Kidney (tissue), 14 donors: ENCODE data around the gene GNAI1. TPM values are rescaled to one million over a fixed set of nuclear protein-coding genes. Genes with fewer than 3 reads are reported as not detected.

Experiments
- DNase-seq, 5 donors: peaks; one replicate each; pipeline ENCODE4 v3.0.0-alpha.2; 2013 to 2020
- FAIRE-seq: peaks from 2 replicates; lab custom pipeline; 2012; peaks lifted over from hg19 to GRCh38; lab: Jason Lieb, UNC
- H3K27ac ChIP-seq, 2 donors: one replicate each; pipeline ENCODE4 v1.7.0; 2013; ENCODE audit warnings: low read depth in 2 of 2, low read length in 2 of 2, inconsistent platforms in 1 of 2
- H3K27me3 ChIP-seq: one replicate; pipeline ENCODE4 v1.7.1; 2013; ENCODE audit warnings: low read length, inconsistent platforms; ENCODE audit not compliant: control insufficient read depth, insufficient read depth
- H3K36me3 ChIP-seq, 3 donors: one replicate each; pipeline versions ENCODE4 v1.7.0 to v1.7.1; 2013; ENCODE audit warnings: low read length in 3 of 3, control low read depth in 1 of 3, inconsistent platforms in 1 of 3; ENCODE audit not compliant: insufficient read depth in 3 of 3, control insufficient read depth in 2 of 3
- H3K4me1 ChIP-seq, 3 donors: one replicate each; pipeline versions ENCODE4 v1.7.0 to v1.7.1; 2013; ENCODE audit warnings: low read length in 3 of 3, inconsistent platforms in 1 of 3, low read depth in 1 of 3; ENCODE audit not compliant: control insufficient read depth in 2 of 3, insufficient read depth in 2 of 3
- H3K4me3 ChIP-seq, 3 donors: one replicate each; pipeline versions ENCODE4 v1.7.0 to v1.8.1; 2013; ENCODE audit warnings: low read length in 3 of 3, control low read depth in 1 of 3, inconsistent platforms in 1 of 3
- H3K9ac ChIP-seq, 3 donors: one replicate each; pipeline versions ENCODE4 v1.7.0 to v1.7.1; 2013; ENCODE audit warnings: low read length in 3 of 3, control low read depth in 1 of 3, inconsistent platforms in 1 of 3
- H3K9me3 ChIP-seq, 3 donors: one replicate each; pipeline versions ENCODE4 v1.7.0 to v1.7.1; 2013; ENCODE audit warnings: low read length in 3 of 3, control low read depth in 1 of 3, inconsistent platforms in 1 of 3; ENCODE audit not compliant: control insufficient read depth in 2 of 3, insufficient read depth in 1 of 3
- intact Hi-C: fragments of 100-400 bp; cut with DNase I; formaldehyde crosslinking; loops from one replicate; pipeline ENCODE4 v1.11.1; 2022
- polyA plus RNA-seq: library from polyadenylated mRNA; stranded (reverse); fragments of 350-450 nt; fragmentation: Illumina TruSeq; extraction: RNeasy Lipid Tissue Mini Kit (QIAGEN cat#74804); gene quantifications from one replicate; pipeline ENCODE4 v1.2.3, GENCODE V29; 2014; ENCODE audit warnings: low read depth, low replicate concordance; ENCODE audit not compliant: insufficient read depth
- total RNA-seq: library from RNA; stranded (reverse); fragmentation: NEBNext Ultra II Directional; extraction: Animal tissue kit (Norgen Biotek cat#: 25700); gene quantifications from one replicate; pipeline ENCODE4 v1.2.1, GENCODE V29; 2021
- TF ChIP-seq, protein P1 (sequence below): IDR thresholded peaks from 3 replicates; pipeline ENCODE4 v1.5.1; 2012; ENCODE audit warnings: mild to moderate bottlenecking, moderate library complexity, borderline replicate concordance; ENCODE audit not compliant: insufficient read depth; ENCODE audit errors: extremely low read depth
- donor health status: control.
- donor health status: control.
- donor health status: control.
- donor health status: control.
- donor health status: control.
- donor health status: DM: yes; HTN: yes; CAD: no.
- donor health status: Normal renal cell carcinoma (clear cell type).

Gene GNAI1
- total and polyA plus RNA-seq, 2 donors from 2014 or later, result 41.9 to 105 TPM

GRCh38 chr7:80187727-80188126, 53.1 kb downstream of the GNAI1 start:
- no peak overlapping the region for H3K9ac ChIP-seq
- no peaks in the 10 kb centered on the region for H3K27me3 ChIP-seq
- no peaks in the 10 kb centered on the region for H3K9me3 ChIP-seq
- intact Hi-C loops, result no loop called here
- H3K27ac ChIP-seq, result no peak overlapping the region
- no peak for DNase-seq
- peaks cover 0 to 10% (median 4%) of the 10 kb centered on the region in 3 donors for H3K4me1 ChIP-seq
- no peak overlapping the region for H3K4me3 ChIP-seq
- TF ChIP-seq, protein P1, sequence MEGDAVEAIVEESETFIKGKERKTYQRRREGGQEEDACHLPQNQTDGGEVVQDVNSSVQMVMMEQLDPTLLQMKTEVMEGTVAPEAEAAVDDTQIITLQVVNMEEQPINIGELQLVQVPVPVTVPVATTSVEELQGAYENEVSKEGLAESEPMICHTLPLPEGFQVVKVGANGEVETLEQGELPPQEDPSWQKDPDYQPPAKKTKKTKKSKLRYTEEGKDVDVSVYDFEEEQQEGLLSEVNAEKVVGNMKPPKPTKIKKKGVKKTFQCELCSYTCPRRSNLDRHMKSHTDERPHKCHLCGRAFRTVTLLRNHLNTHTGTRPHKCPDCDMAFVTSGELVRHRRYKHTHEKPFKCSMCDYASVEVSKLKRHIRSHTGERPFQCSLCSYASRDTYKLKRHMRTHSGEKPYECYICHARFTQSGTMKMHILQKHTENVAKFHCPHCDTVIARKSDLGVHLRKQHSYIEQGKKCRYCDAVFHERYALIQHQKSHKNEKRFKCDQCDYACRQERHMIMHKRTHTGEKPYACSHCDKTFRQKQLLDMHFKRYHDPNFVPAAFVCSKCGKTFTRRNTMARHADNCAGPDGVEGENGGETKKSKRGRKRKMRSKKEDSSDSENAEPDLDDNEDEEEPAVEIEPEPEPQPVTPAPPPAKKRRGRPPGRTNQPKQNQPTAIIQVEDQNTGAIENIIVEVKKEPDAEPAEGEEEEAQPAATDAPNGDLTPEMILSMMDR, result no peak
- FAIRE-seq, result no peak
- H3K36me3 ChIP-seq, result no peaks in the 10 kb centered on the region

DNA sequence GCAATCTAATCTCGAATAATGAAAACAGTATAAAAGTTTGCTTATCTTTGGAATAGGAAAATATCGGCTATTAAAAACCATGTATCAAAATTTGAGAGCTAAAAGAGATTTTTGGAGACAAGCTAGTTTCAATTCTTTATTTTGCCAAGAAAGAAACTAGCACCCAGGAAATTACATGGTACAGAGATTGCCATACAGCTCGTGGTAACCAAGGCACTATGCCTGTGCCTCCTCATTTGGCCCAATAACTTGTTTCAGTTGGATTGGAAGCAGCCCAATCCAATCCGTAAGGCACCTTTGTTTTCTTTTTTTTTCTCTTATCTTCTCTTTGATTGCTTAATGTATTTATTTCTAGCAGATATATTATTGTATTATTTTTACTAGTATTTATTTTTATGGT, 55.0 kb downstream of the GNAI1 start:
- TF ChIP-seq, protein P1, result no peak
- H3K9me3 ChIP-seq, result no peaks in the 10 kb centered on the region
- no peak overlapping the region for H3K4me3 ChIP-seq
- no peak overlapping the region for H3K27ac ChIP-seq
- intact Hi-C loops, result no loop called here
- no peak overlapping the region for H3K9ac ChIP-seq
- H3K4me1 ChIP-seq, result peaks cover 0 to 6% (median 4%) of the 10 kb centered on the region in 3 donors
- no peaks in the 10 kb centered on the region for H3K36me3 ChIP-seq
- H3K27me3 ChIP-seq, result no peaks in the 10 kb centered on the region
- FAIRE-seq, result no peak
- no peak for DNase-seq

DNA sequence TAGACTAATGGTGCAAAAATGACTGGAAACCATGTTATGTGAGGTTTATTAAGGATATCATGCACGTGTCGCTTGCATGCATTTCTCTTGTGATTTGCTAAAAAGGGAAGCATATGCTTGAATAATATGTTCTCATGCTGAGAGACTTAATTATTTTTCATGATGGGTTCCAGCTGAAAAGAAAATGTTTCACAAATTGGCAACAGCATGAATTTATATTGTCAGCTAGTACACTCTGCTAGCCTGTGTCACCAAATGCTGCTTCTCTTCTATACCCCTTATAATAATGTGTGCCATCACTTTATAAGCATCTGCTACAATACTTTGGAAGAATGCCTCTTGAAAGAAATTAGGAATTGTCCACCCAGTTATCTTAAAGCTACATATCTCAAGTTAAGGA, 63.0 kb downstream of the GNAI1 start:
- Histone ChIP-seq H3K27ac (no peak overlapping the region), H3K27me3 (no peaks in the 10 kb centered on the region), H3K36me3 (peaks cover 0 to 4% (median 0%) of the 10 kb centered on the region in 3 donors), H3K9me3 (no peaks in the 10 kb centered on the region), H3K4me3 (no peak overlapping the region), H3K9ac (no peak overlapping the region), H3K4me1 (no peaks in the 10 kb centered on the region)
- intact Hi-C loops, result no loop called here
- FAIRE-seq, result no peak
- no peak for DNase-seq
- TF ChIP-seq, protein P1, result no peak

DNA sequence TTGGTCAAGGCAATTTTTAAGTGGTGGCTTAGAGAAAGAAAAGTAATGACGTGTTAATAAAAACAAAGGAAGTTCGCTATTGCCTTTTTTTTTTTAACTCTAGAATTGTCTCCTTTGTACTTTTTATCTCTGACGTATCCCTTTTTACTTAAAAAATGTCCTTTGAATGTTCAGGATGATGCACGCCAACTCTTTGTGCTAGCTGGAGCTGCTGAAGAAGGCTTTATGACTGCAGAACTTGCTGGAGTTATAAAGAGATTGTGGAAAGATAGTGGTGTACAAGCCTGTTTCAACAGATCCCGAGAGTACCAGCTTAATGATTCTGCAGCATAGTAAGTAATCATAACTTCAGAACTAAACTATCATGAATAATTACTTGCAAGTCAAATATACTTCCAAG, 64.4 kb downstream of the GNAI1 start:
- FAIRE-seq (no peak), DNase-seq (no peak)
- intact Hi-C loops, result no loop called here
- H3K36me3 ChIP-seq, result peaks cover 0 to 4% (median 0%) of the 10 kb centered on the region in 3 donors
- H3K27me3 ChIP-seq, result no peaks in the 10 kb centered on the region
- TF ChIP-seq, protein P1, result no peak
- H3K9me3 ChIP-seq, result no peaks in the 10 kb centered on the region
- no peak overlapping the region for H3K4me3 ChIP-seq
- no peak overlapping the region for H3K9ac ChIP-seq
- no peaks in the 10 kb centered on the region for H3K4me1 ChIP-seq
- H3K27ac ChIP-seq, result no peak overlapping the region
